Hematopoietic multipotent progenitor cell (in vitro differentiated cells): Measurements from ENCODE around the gene SLC6A3. TPM values are rescaled to one million over a fixed set of nuclear protein-coding genes. Genes with fewer than 3 reads are reported as not detected.

Experiments used
- total RNA-seq: library from RNA; depleted of rRNA; stranded (reverse); fragments of >200 nt; gene quantifications from one replicate; pipeline ENCODE4 v1.2.3, GENCODE V29; 2012

SLC6A3 gene
- total RNA-seq, 1 donor: not detected

Other genes starting within 250 kb of the SLC6A3 start
- under 0.01 TPM for gene SLC6A19, start 243.8 kb downstream of the SLC6A3 start, total RNA-seq
- gene SLC6A18, start 220.1 kb downstream of the SLC6A3 start, total RNA-seq: not detected
- 1.1 TPM for gene TERT, start 150.4 kb downstream of the SLC6A3 start, total RNA-seq
- 130 TPM for gene CLPTM1L, start 100.3 kb downstream of the SLC6A3 start, total RNA-seq
- gene LPCAT1, start 78.5 kb upstream of the SLC6A3 start, total RNA-seq: 27.5 TPM